ENCODE results near the gene HSF5. TPM values are rescaled to one million over a fixed set of nuclear protein-coding genes. Genes with fewer than 3 reads are reported as not detected.

HSF5 gene
- total RNA-seq, 1 donor from 2014 or later: 0.09 TPM

DNA sequence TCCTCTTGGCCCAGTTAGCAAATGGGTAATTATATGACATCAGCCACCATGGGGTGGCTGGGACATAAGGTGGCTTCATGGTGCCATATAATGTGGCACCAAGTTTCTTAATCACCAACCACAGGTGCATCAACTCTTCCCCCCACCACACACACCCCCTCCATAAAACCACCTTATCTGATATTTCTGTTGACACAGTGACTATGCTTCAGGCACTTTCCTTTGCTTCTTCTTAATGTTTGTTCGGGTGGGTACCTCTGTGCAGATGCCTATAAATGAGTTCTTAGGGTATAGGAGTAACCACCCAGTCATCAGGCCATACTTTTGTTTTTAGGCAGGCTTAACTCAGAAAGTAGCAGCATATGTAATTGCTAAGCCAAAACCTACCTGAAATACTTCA, 100.4 kb downstream of the HSF5 start:
- TF ChIP-seq, protein P1, sequence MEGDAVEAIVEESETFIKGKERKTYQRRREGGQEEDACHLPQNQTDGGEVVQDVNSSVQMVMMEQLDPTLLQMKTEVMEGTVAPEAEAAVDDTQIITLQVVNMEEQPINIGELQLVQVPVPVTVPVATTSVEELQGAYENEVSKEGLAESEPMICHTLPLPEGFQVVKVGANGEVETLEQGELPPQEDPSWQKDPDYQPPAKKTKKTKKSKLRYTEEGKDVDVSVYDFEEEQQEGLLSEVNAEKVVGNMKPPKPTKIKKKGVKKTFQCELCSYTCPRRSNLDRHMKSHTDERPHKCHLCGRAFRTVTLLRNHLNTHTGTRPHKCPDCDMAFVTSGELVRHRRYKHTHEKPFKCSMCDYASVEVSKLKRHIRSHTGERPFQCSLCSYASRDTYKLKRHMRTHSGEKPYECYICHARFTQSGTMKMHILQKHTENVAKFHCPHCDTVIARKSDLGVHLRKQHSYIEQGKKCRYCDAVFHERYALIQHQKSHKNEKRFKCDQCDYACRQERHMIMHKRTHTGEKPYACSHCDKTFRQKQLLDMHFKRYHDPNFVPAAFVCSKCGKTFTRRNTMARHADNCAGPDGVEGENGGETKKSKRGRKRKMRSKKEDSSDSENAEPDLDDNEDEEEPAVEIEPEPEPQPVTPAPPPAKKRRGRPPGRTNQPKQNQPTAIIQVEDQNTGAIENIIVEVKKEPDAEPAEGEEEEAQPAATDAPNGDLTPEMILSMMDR (IDR thresholded peaks at IDR 0.05; ENCODE audit: unreplicated experiment): no peak
- H3K9me3 Mint-ChIP-seq: no peaks in the 10 kb centered on the region
- no peak overlapping the region for H3K4me3 Mint-ChIP-seq
- H3K36me3 Mint-ChIP-seq: peaks cover 2% of the 10 kb centered on the region
- peaks cover 81% of the 10 kb centered on the region for H3K4me1 Mint-ChIP-seq
- peak overlapping the region; percentile 66 for H3K27ac Mint-ChIP-seq
- no peaks in the 10 kb centered on the region for H3K27me3 Mint-ChIP-seq (ENCODE audit: low read depth)
- no peak for DNase-seq (ENCODE audit: low spot score in 2 of 2, unreplicated experiment in 2 of 2)

DNA sequence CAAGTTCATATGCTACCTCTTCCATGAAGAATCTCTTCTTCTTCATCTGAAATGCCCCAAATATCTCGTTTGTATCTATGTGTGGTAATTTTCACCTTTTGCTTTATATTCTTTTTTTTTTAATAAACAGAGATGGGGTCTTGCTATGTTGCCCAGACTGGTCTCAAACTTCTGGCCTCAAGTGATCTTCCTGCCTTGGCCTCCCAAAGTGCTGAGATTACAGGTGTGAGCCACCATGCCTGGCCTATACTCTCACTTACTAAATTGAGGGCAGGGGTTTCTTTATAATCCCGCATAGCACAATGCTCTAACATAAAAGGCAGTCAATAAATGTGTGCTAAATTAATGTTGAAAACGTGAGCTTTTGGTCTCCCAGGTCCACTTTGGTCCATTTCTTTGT, 101.5 kb downstream of the HSF5 start:
- no peak for DNase-seq (ENCODE audit: low spot score in 2 of 2, unreplicated experiment in 2 of 2)
- H3K4me1 Mint-ChIP-seq: peaks cover 82% of the 10 kb centered on the region
- peaks cover 2% of the 10 kb centered on the region for H3K36me3 Mint-ChIP-seq
- H3K4me3 Mint-ChIP-seq: no peak overlapping the region
- H3K27me3 Mint-ChIP-seq (ENCODE audit: low read depth): no peaks in the 10 kb centered on the region
- TF ChIP-seq, protein P1 (IDR thresholded peaks at IDR 0.05; ENCODE audit: unreplicated experiment): no peak
- H3K9me3 Mint-ChIP-seq: no peaks in the 10 kb centered on the region
- peak overlapping the region; percentile 74 for H3K27ac Mint-ChIP-seq

DNA sequence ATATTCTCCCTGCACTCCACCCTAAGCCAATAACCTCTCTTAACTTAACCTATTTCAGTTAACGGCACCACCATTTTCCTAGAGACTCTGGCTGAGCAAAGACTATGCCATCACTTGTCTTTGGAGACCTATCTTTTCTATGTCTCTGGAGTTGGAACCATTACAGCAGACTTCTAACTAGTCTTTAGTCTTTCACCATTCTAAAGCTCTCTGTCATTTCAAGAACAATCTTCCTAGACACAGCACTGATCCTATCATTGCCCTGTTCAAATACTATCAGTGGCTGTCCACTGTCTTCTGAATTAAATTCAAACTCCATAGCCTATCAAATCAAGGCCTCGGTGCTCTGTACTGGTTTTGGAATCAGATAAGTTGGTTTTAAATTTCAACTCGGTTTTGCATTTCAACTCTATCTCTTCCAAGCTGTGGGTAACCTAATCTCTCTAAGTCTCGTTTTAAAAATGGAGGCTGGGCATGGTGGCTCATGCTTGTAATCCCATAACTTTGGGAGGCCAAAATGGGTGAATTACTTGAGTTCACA, 102.8 kb downstream of the HSF5 start:
- H3K27me3 Mint-ChIP-seq (ENCODE audit: low read depth): no peaks in the 10 kb centered on the region
- H3K36me3 Mint-ChIP-seq: peaks cover 2% of the 10 kb centered on the region
- H3K4me1 Mint-ChIP-seq: peaks cover 79% of the 10 kb centered on the region
- TF ChIP-seq, protein P1 (IDR thresholded peaks at IDR 0.05; ENCODE audit: unreplicated experiment): no peak
- no peak overlapping the region for H3K4me3 Mint-ChIP-seq
- no peaks in the 10 kb centered on the region for H3K9me3 Mint-ChIP-seq
- no peak for DNase-seq (ENCODE audit: low spot score in 2 of 2, unreplicated experiment in 2 of 2)
- peak overlapping the region; percentile 83 for H3K27ac Mint-ChIP-seq

DNA sequence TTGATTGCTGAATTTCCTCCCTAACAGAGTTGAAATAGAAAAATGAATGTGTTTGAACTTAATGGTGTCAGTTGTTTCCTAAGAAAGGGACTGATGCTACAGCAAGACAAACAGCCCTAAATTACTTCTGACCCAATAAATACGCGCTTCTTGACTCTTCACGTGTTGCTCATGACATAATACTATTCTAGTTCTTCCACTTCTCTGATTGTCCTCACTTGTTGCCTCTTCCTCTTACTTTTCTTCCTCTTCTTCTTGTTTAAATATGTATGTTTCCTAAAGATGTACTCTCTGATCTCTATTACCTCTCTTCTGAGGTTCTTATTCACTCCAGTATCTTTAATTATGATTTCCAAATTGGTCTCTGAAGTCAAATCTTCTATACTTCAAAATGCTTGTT, 103.3 kb downstream of the HSF5 start:
- TF ChIP-seq, protein P1 (IDR thresholded peaks at IDR 0.05; ENCODE audit: unreplicated experiment): no peak
- H3K36me3 Mint-ChIP-seq: peaks cover 2% of the 10 kb centered on the region
- H3K27me3 Mint-ChIP-seq (ENCODE audit: low read depth): no peaks in the 10 kb centered on the region
- peak overlapping the region; percentile 83 for H3K27ac Mint-ChIP-seq
- H3K9me3 Mint-ChIP-seq: no peaks in the 10 kb centered on the region
- no peak for DNase-seq (ENCODE audit: low spot score in 2 of 2, unreplicated experiment in 2 of 2)
- H3K4me1 Mint-ChIP-seq: peaks cover 76% of the 10 kb centered on the region
- no peak overlapping the region for H3K4me3 Mint-ChIP-seq

DNA sequence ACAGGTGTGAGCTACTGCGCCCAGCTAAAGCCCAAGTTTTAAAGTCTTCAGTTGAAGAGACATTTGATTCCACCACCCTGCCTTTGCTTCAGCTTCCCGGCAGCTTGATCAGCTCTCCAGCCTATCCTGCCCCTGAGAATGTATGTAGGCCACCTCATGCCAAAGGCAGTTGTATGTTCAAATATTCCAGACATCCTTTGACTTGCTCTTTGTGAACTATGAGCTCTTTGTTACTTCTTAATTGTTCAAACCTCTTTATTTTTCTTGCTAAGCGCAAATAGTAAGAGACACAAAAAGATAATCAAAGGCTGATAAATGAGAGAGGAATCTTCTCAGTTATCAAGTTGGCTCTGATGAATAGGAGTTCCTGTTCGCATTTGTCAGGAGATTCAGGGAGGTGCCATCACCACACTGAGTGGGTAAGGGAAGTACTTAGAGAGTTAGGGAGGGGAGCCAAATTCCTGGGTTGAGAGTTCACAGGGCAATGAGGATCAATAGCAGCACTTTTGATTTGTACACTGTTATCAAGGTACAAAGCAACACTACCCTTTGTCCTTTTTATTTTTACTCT, 104.2 kb downstream of the HSF5 start:
- TF ChIP-seq, protein P1 (IDR thresholded peaks at IDR 0.05; ENCODE audit: unreplicated experiment): no peak
- H3K9me3 Mint-ChIP-seq: no peaks in the 10 kb centered on the region
- H3K27ac Mint-ChIP-seq: peak overlapping the region; percentile 83
- H3K4me3 Mint-ChIP-seq: no peak overlapping the region
- H3K36me3 Mint-ChIP-seq: peaks cover 2% of the 10 kb centered on the region
- H3K27me3 Mint-ChIP-seq (ENCODE audit: low read depth): no peaks in the 10 kb centered on the region
- no peak for DNase-seq (ENCODE audit: low spot score in 2 of 2, unreplicated experiment in 2 of 2)
- H3K4me1 Mint-ChIP-seq: peaks cover 75% of the 10 kb centered on the region
